Esophagus (tissue), 2 donors: Measurements from ENCODE around the gene COBL. TPM values are rescaled to one million over a fixed set of nuclear protein-coding genes. Genes with fewer than 3 reads are reported as not detected.

ENCODE experiments used
- H3K27ac ChIP-seq, 2 donors: one replicate each; pipeline ENCODE4 v1.5.1; 2013; ENCODE audit warnings: low read depth in 2 of 2, mild to moderate bottlenecking in 2 of 2, inconsistent platforms in 1 of 2, low read length in 1 of 2, moderate library complexity in 1 of 2
- H3K27me3 ChIP-seq, 2 donors: one replicate each; pipeline ENCODE4 v1.6.1; 2013; ENCODE audit warnings: low read length in 2 of 2, control low read depth in 1 of 2, mild to moderate bottlenecking in 1 of 2; ENCODE audit not compliant: insufficient read depth in 2 of 2, control insufficient read depth in 1 of 2
- H3K36me3 ChIP-seq, 2 donors: one replicate each; pipeline ENCODE4 v1.6.1; 2013; ENCODE audit warnings: low read length in 1 of 2; ENCODE audit not compliant: control insufficient read depth in 2 of 2, insufficient read depth in 2 of 2
- H3K4me1 ChIP-seq, 2 donors: one replicate each; pipeline ENCODE4 v1.6.1; 2013; ENCODE audit warnings: low read length in 1 of 2; ENCODE audit not compliant: control insufficient read depth in 2 of 2, insufficient read depth in 2 of 2
- H3K4me3 ChIP-seq, 2 donors: one replicate each; pipeline ENCODE4 v1.5.1; 2013; ENCODE audit warnings: low read length in 2 of 2, mild to moderate bottlenecking in 2 of 2, low read depth in 1 of 2, moderate library complexity in 1 of 2
- H3K9me3 ChIP-seq, 2 donors: one replicate each; pipeline ENCODE4 v1.6.1; 2013; ENCODE audit warnings: mild to moderate bottlenecking in 2 of 2, low read depth in 1 of 2, low read length in 1 of 2, moderate library complexity in 1 of 2; ENCODE audit not compliant: control insufficient read depth in 2 of 2, insufficient read depth in 1 of 2
- WGBS, 2 donors: extraction: QIAGEN DNeasy Blood & Tissue Kit; methylation state at CpG; one replicate each; pipeline ENCODE4 v1.1.7; 2013; 5-methylcytosine and 5-hydroxymethylcytosine counted together
- polyA plus RNA-seq, 2 donors: library from polyadenylated mRNA; stranded (reverse); fragments of 200-250 nt; gene quantifications; one replicate each; pipeline ENCODE4 v1.2.3, GENCODE V29; 2013
- donor health status: healthy with polysubstance abuse.
- donor health status: Bipolar disorder and iron deficiency.

Gene COBL
- polyA plus RNA-seq, 2 donors, result 3.6 to 6.1 TPM

DNA sequence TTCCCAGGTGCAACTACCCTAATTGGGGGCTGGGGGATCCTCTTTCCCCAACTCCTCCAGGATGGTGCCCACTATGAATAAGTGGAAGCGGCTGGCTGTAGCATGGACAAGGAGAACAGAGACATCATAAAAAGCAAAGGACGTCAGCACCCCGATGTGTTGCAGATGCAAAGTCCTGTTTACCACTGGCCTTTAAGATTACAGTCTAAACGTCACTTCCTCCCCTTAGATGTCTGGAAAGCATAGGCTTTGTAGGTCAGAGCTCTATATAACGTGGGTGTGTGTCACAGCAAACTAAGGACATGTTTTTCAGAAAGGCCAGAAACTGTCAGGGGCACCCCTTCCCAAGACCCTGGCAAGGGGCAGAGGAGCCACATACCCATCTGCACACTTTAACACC is 7.9 kb downstream of the COBL start:
- no peak overlapping the region for H3K4me3 ChIP-seq
- peaks cover 0 to 2% of the 10 kb centered on the region in 2 donors for H3K9me3 ChIP-seq
- no peak overlapping the region for H3K27ac ChIP-seq
- H3K4me1 ChIP-seq, result no peaks in the 10 kb centered on the region
- no peaks in the 10 kb centered on the region for H3K27me3 ChIP-seq
- WGBS, 2 donors, result 68 to 80% methylated on average over 5 of the region's 5 CpGs
- no peaks in the 10 kb centered on the region for H3K36me3 ChIP-seq

DNA sequence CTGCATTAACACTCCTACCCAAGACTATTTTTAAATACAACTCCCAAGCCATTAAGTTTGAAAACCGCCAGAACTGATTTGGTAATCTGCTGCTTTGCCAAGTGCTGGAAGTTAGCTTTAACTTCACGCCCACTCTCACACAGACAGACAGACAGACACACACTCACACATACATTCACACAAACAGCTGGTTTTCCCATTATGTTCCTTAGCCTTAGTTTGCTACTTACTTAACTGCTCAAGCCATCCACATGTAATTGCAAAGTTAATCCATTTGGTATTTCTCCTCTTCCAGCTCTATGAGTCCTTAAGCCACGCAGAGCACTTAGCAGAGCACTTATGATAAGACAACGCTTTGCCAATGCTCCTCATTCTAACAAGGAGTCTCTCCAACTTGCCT is 8.3 kb downstream of the COBL start:
- no peaks in the 10 kb centered on the region for H3K36me3 ChIP-seq
- H3K9me3 ChIP-seq, result peaks cover 0 to 2% of the 10 kb centered on the region in 2 donors
- WGBS, 2 donors, result 63% methylated on average over 4 of the region's 4 CpGs
- H3K4me3 ChIP-seq, result no peak overlapping the region
- no peaks in the 10 kb centered on the region for H3K27me3 ChIP-seq
- no peaks in the 10 kb centered on the region for H3K4me1 ChIP-seq
- H3K27ac ChIP-seq, result no peak overlapping the region

- Histone ChIP-seq H3K27ac (no peak overlapping the region), H3K27me3 (no peaks in the 10 kb centered on the region), H3K4me3 (no peak overlapping the region), H3K9me3 (peaks cover 0 to 2% of the 10 kb centered on the region in 2 donors), H3K36me3 (no peaks in the 10 kb centered on the region), H3K4me1 (no peaks in the 10 kb centered on the region)
- WGBS, 2 donors, result 73 to 80% methylated on average over 8 of the region's 8 CpGs
Measured at GRCh38 chr7:51307651-51308210, 8.9 kb downstream of the COBL start.

GRCh38 chr7:51306761-51307160 is 9.8 kb downstream of the COBL start:
- peaks cover 0 to 2% of the 10 kb centered on the region in 2 donors for H3K9me3 ChIP-seq
- H3K27ac ChIP-seq, result no peak overlapping the region
- no peaks in the 10 kb centered on the region for H3K4me1 ChIP-seq
- no peaks in the 10 kb centered on the region for H3K36me3 ChIP-seq
- H3K27me3 ChIP-seq, result no peaks in the 10 kb centered on the region
- H3K4me3 ChIP-seq, result no peak overlapping the region
- WGBS, 2 donors, result 90 to 91% methylated on average over 9 of the region's 9 CpGs

- H3K27ac ChIP-seq, result no peak overlapping the region
- WGBS, 2 donors, result 82 to 86% methylated on average over 6 of the region's 6 CpGs
- no peak overlapping the region for H3K4me3 ChIP-seq
- no peaks in the 10 kb centered on the region for H3K4me1 ChIP-seq
- peaks cover 0 to 2% of the 10 kb centered on the region in 2 donors for H3K9me3 ChIP-seq
- H3K27me3 ChIP-seq, result no peaks in the 10 kb centered on the region
- no peaks in the 10 kb centered on the region for H3K36me3 ChIP-seq
Measured at GRCh38 chr7:51304729-51305128, 11.9 kb downstream of the COBL start.

- WGBS, 2 donors, result 86 to 87% methylated on average over 10 of the region's 10 CpGs
- Histone ChIP-seq H3K9me3 (peaks cover 0 to 2% of the 10 kb centered on the region in 2 donors), H3K4me3 (no peak overlapping the region), H3K4me1 (no peaks in the 10 kb centered on the region), H3K27me3 (no peaks in the 10 kb centered on the region), H3K27ac (no peak overlapping the region), H3K36me3 (no peaks in the 10 kb centered on the region)
Measured at GRCh38 chr7:51303142-51303525, 13.5 kb downstream of the COBL start.

DNA sequence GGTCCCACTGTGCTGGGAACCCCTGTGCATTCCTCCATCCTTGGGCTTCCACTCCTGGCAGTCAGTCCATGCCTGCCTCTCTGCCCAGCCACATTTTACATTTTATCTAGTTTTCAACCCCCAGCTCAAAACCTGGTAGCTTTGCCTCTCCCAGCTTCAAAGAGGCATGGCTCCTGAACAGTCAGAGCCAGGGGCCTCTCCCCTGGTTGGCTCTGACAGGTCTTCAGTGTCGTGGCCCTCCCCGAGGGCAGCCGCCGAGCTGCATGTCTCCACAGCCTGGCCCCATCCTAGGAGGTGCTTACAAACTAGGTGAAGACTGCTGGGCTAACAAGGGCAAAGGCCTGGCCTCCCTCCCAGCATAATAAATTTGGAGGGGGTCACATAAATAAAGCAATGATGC is 14.8 kb downstream of the COBL start:
- no peak overlapping the region for H3K4me3 ChIP-seq
- 90 to 98% methylated on average over 4 of the region's 4 CpGs for WGBS, 2 donors
- no peaks in the 10 kb centered on the region for H3K4me1 ChIP-seq
- no peaks in the 10 kb centered on the region for H3K27me3 ChIP-seq
- H3K27ac ChIP-seq, result no peak overlapping the region
- H3K36me3 ChIP-seq, result no peaks in the 10 kb centered on the region
- H3K9me3 ChIP-seq, result peaks cover 0 to 2% of the 10 kb centered on the region in 2 donors

GRCh38 chr7:51300762-51301674 is 15.6 kb downstream of the COBL start:
- WGBS, 2 donors, result 91 to 94% methylated on average over 30 of the region's 30 CpGs
- Histone ChIP-seq H3K4me1 (no peaks in the 10 kb centered on the region), H3K9me3 (peaks cover 0 to 2% of the 10 kb centered on the region in 2 donors), H3K36me3 (no peaks in the 10 kb centered on the region), H3K27me3 (no peaks in the 10 kb centered on the region), H3K27ac (no peak overlapping the region), H3K4me3 (no peak overlapping the region)

DNA sequence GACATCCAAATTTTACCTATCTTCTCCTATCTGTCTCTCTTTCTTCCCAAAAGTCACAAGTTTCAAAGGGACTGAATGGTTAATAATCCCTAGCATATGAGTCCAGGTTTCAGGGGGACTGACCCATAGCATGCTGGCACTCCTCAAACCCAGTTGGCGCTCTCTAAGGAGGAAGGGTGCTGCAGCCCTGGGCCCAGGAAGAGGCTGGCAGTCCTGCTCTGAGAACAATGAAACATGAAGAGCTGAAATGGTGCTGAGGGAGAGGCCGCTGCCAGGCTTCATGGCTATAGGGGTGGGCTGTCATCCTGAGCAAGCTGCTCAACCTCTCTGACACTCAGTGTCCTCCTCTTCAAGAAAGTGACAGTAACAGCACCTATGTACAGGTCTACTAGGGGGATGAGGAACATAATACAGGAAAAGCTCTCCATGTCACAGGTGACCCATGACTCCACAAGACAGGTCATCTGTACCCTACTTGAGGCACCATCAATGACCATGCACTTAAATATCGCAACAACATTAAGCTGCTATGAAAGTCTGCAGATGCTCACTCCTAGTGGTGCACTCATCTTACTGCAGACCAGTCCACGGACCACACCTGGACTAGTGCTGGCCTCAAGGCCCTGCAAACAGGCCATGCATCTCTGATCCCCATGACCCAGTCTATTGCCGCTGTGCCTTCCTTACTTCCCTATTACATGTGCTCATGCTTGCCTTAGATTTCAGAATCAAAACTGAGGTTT is 17.0 kb downstream of the COBL start:
- Histone ChIP-seq H3K4me3 (no peak overlapping the region), H3K27ac (no peak overlapping the region), H3K9me3 (peaks cover 0 to 2% of the 10 kb centered on the region in 2 donors), H3K27me3 (no peaks in the 10 kb centered on the region), H3K36me3 (no peaks in the 10 kb centered on the region), H3K4me1 (no peaks in the 10 kb centered on the region)
- WGBS, 2 donors, result 93 to 96% methylated on average over 5 of the region's 5 CpGs
